K562 treated with DMSO at 1 percent for 12 hours (cell line): ENCODE data around the gene GRAMD4. TPM values are rescaled to one million over a fixed set of nuclear protein-coding genes. Genes with fewer than 3 reads are reported as not detected.

Source experiments
- total RNA-seq: library from RNA; unstranded; fragments of 300-600 nt; gene quantifications from 2 replicates; pipeline ENCODE4 v1.2.3, GENCODE V29; 2022; ENCODE audit not compliant: insufficient read depth

The GRAMD4 gene
- 9.1 and 43.0 TPM in 2 replicates for total RNA-seq

GRCh38 chr22:46619830-46620501 is at the start of gene GRAMD4:
Gene GRAMD4 (plus strand): TSS chr22:46620386. CDS start chr22:46626800, 6,414 bp downstream.

Other genes starting within 250 kb of the GRAMD4 start
- gene CELSR1, start 82.8 kb upstream of the GRAMD4 start, total RNA-seq: not detected in 2 replicates
- 11.7 and 16.9 TPM in 2 replicates for gene CERK, start 117.9 kb downstream of the GRAMD4 start, total RNA-seq
- 8.1 and 11.4 TPM in 2 replicates for gene TBC1D22A, start 142.3 kb downstream of the GRAMD4 start, total RNA-seq